Peyer's patch (tissue), 4 donors: ENCODE measurements around the gene ZFPM1. TPM values are rescaled to one million over a fixed set of nuclear protein-coding genes. Genes with fewer than 3 reads are reported as not detected.

Experiments
- DNase-seq, 3 donors: peaks; one replicate each; pipeline ENCODE4 v3.0.0-alpha.2; 2017 to 2019
- H3K27ac ChIP-seq, 4 donors: fragments of 200-600 bp; sonication (generic); one replicate each; pipeline ENCODE4 v1.5.1; 2016 to 2019
- H3K27me3 ChIP-seq, 2 donors: fragments of 200-600 bp; sonication (generic); one replicate each; pipeline ENCODE4 v1.5.1; 2019
- H3K36me3 ChIP-seq, 3 donors: fragments of 200-600 bp; sonication (generic); one replicate each; pipeline ENCODE4 v1.5.1; 2016 to 2019
- H3K4me1 ChIP-seq, 4 donors: fragments of 200-600 bp; sonication (generic); one replicate each; pipeline ENCODE4 v1.5.1; 2016 to 2019
- H3K4me3 ChIP-seq, 4 donors: fragments of 200-600 bp; sonication (generic); 1 replicate in 3 of 4; 2 replicates in 1 of 4; pipeline ENCODE4 v1.5.1; 2016 to 2019; ENCODE audit warnings: mild to moderate bottlenecking in 1 of 4
- H3K9me3 ChIP-seq, 4 donors: fragments of 200-600 bp; sonication (generic); one replicate each; pipeline ENCODE4 v1.5.1; 2016 to 2019; ENCODE audit warnings: mild to moderate bottlenecking in 1 of 4
- CTCF ChIP-seq, 6 experiments: fragments of 450-650 bp in 4 of 6; fragments of 200-600 bp in 2 of 6; sonication (generic) in 1 of 6; IDR thresholded peaks; one replicate each; pipeline ENCODE4 v1.5.1; 2017 to 2019; ENCODE audit warnings: antibody characterized with exemption in 6 of 6, mild to moderate bottlenecking in 3 of 6, moderate library complexity in 1 of 6
- POLR2A ChIP-seq, 2 donors: fragments of 450-650 bp; IDR thresholded peaks; one replicate each; pipeline ENCODE4 v1.5.1; 2017; ENCODE audit warnings: antibody characterized with exemption in 2 of 2, mild to moderate bottlenecking in 2 of 2, moderate library complexity in 2 of 2
- total RNA-seq, 4 donors: library from RNA; depleted of rRNA; stranded (reverse); fragments of >200 nt; gene quantifications; one replicate each; pipeline ENCODE4 v1.1.0, GENCODE V29; 2016

The ZFPM1 gene
- total RNA-seq, 4 donors from 2014 or later, result 3.0 to 7.9 (median 4.9) TPM

GRCh38 chr16:88548985-88549384 is 95.9 kb downstream of the ZFPM1 start:
- DNase-seq, result no peak

GRCh38 chr16:88549671-88550245 is 96.7 kb downstream of the ZFPM1 start:
- H3K9me3 ChIP-seq, result no peaks in the 10 kb centered on the region

More at GRCh38 chr16:88548985-88549384, 95.9 kb downstream of the ZFPM1 start:
- TF ChIP-seq POLR2A (IDR thresholded peaks at IDR 0.05) (no peak), CTCF (IDR thresholded peaks at IDR 0.05) (no peak)
- Histone ChIP-seq H3K27ac (no peak overlapping the region), H3K9me3 (peaks cover 0 to 3% (median 1%) of the 10 kb centered on the region in 4 donors), H3K27me3 (no peaks in the 10 kb centered on the region), H3K4me1 (no peaks in the 10 kb centered on the region), H3K4me3 (no peak overlapping the region), H3K36me3 (no peaks in the 10 kb centered on the region)

GRCh38 chr16:88550246-88550661 is 97.2 kb downstream of the ZFPM1 start:
- no peaks in the 10 kb centered on the region for H3K36me3 ChIP-seq
- no peak overlapping the region for H3K4me3 ChIP-seq
- H3K9me3 ChIP-seq, result no peaks in the 10 kb centered on the region
- no peak overlapping the region for H3K27ac ChIP-seq
- TF ChIP-seq CTCF (IDR thresholded peaks at IDR 0.05) (no peak), POLR2A (IDR thresholded peaks at IDR 0.05) (no peak)
- no peaks in the 10 kb centered on the region for H3K27me3 ChIP-seq
- no peak for DNase-seq
- no peaks in the 10 kb centered on the region for H3K4me1 ChIP-seq

More at GRCh38 chr16:88549671-88550245, 96.7 kb downstream of the ZFPM1 start:
- TF ChIP-seq CTCF (IDR thresholded peaks at IDR 0.05), result no peak
- no peak for TF ChIP-seq POLR2A (IDR thresholded peaks at IDR 0.05)
- Histone ChIP-seq H3K27ac (no peak overlapping the region), H3K36me3 (no peaks in the 10 kb centered on the region), H3K4me3 (no peak overlapping the region), H3K27me3 (no peaks in the 10 kb centered on the region), H3K4me1 (no peaks in the 10 kb centered on the region)
- no peak for DNase-seq

GRCh38 chr16:88552166-88552565 is 99.1 kb downstream of the ZFPM1 start:
- Histone ChIP-seq H3K4me1 (no peaks in the 10 kb centered on the region), H3K27ac (no peak overlapping the region), H3K36me3 (no peaks in the 10 kb centered on the region), H3K9me3 (peaks cover 0 to 8% (median 0%) of the 10 kb centered on the region in 4 donors), H3K27me3 (no peaks in the 10 kb centered on the region), H3K4me3 (no peak overlapping the region)
- TF ChIP-seq CTCF (IDR thresholded peaks at IDR 0.05), result no peak
- no peak for TF ChIP-seq POLR2A (IDR thresholded peaks at IDR 0.05)
- no peak for DNase-seq

GRCh38 chr16:88552815-88553214 is 99.7 kb downstream of the ZFPM1 start:
- DNase-seq, result no peak

More at GRCh38 chr16:88552815-88553214, 99.7 kb downstream of the ZFPM1 start:
- Histone ChIP-seq H3K27me3 (no peaks in the 10 kb centered on the region), H3K4me3 (no peak overlapping the region), H3K9me3 (peaks cover 0 to 8% (median 0%) of the 10 kb centered on the region in 4 donors), H3K4me1 (no peaks in the 10 kb centered on the region), H3K36me3 (no peaks in the 10 kb centered on the region), H3K27ac (no peak overlapping the region)
- TF ChIP-seq CTCF (IDR thresholded peaks at IDR 0.05) (no peak), POLR2A (IDR thresholded peaks at IDR 0.05) (no peak)
